ENCODE measurements around the gene NDST3.

- TF ChIP-seq CTCF (IDR thresholded peaks at IDR 0.05; ENCODE audit: low read length) = no peak
- no peak for TF ChIP-seq EZH2 (optimal IDR thresholded peaks at IDR 0.05; ENCODE audit: low read depth, low read length)
Observed at GRCh38 chr4:118171381-118171780, 137.1 kb downstream of the NDST3 start.
